Activated T-helper 2 cell treated with anti-CD3 and anti-CD28 coated beads, Interferon-gamma antibody, Interleukin-2, Interleukin-4, amounts not matched to agents 10 μg/mL and 5 μg/mL and 100 μg/mL, durations not matched to agents 14 hours and 24 hours and 36 hours (primary cell): ENCODE data around the gene FRMD1. TPM values are rescaled to one million over a fixed set of nuclear protein-coding genes. Genes with fewer than 3 reads are reported as not detected.

ENCODE experiments used
- DNase-seq: peaks from one replicate; pipeline ENCODE4 v3.0.0; 2021; ENCODE audit warnings: low spot score
- H3K27ac Mint-ChIP-seq: one replicate; pipeline ENCODE4 v1.8.0; 2021; ENCODE audit warnings: mixed read lengths
- H3K27me3 Mint-ChIP-seq: one replicate; pipeline ENCODE4 v1.8.0; 2021; ENCODE audit warnings: low read depth, mixed read lengths
- H3K36me3 Mint-ChIP-seq: one replicate; pipeline ENCODE4 v1.8.0; 2021; ENCODE audit warnings: low read depth, mixed read lengths
- H3K4me1 Mint-ChIP-seq: one replicate; pipeline ENCODE4 v1.8.0; 2021; ENCODE audit warnings: low read depth, mixed read lengths
- H3K4me3 Mint-ChIP-seq: one replicate; pipeline ENCODE4 v1.8.0; 2021; ENCODE audit warnings: low read depth, mild to moderate bottlenecking, moderate library complexity, mixed read lengths
- H3K9me3 Mint-ChIP-seq: one replicate; pipeline ENCODE4 v1.8.0; 2021; ENCODE audit warnings: mixed read lengths
- intact Hi-C: fragments of 100-400 bp; cut with micrococcal nuclease; formaldehyde crosslinking; loops from one replicate; pipeline ENCODE4 v1.15.1; 2023
- total RNA-seq: library from RNA; stranded (reverse); gene quantifications from 2 replicates; pipeline ENCODE4 v1.2.3, GENCODE V29; 2022

FRMD1 gene
- total RNA-seq, 1 donor from 2014 or later, result not detected

DNA sequence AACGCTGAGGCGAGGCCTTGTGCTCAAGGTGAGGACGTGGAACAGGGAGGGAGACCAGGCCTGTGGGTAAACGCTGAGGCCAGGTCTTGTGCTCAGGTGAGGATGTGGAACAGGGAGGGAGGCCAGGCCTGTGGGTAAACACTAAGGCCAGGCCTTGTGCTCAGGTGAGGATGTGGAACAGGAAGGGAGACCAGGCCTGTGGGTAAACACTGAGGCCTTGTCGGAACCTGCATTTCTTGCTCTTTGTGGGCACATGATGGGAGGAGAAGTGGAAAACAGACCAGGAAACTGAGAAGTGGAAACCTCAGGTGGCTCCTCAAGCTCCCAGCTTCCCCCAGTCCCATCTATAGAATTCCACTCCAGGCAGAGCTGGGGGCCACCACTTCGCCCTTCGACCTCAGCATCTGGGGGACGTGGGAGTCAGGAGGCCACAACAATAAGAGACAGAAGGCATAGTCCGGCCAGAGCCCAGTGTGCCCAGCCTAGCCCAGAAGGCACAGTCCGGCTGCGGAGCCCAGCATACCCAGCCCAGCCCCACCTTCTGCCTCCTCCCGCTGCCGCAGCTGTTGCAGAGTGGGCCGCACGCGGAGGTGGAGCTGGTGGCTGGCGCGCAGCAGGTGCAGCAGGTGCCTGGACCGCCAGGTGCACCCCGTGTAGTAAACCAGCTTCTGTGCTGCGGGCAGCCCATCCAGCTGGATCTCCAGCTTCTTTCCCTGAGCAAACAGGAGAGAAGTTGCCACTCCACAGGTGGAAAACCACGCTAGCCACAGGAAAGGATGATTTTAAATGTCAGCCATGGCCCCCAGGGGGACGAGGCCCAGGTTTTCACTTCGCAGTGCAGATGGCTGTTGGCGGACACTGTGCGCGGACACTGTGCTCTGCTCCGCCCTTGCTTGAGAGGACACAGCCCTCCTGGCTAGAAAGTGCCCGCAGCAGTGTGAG, 17.5 kb downstream of the FRMD1 start:
- intact Hi-C loops, result no loop called here
- DNase-seq, result no peak
- H3K27ac Mint-ChIP-seq, result no peak overlapping the region
- no peaks in the 10 kb centered on the region for H3K4me1 Mint-ChIP-seq
- H3K36me3 Mint-ChIP-seq, result no peaks in the 10 kb centered on the region
- H3K9me3 Mint-ChIP-seq, result no peaks in the 10 kb centered on the region
- H3K27me3 Mint-ChIP-seq, result no peaks in the 10 kb centered on the region
- H3K4me3 Mint-ChIP-seq, result no peak overlapping the region

DNA sequence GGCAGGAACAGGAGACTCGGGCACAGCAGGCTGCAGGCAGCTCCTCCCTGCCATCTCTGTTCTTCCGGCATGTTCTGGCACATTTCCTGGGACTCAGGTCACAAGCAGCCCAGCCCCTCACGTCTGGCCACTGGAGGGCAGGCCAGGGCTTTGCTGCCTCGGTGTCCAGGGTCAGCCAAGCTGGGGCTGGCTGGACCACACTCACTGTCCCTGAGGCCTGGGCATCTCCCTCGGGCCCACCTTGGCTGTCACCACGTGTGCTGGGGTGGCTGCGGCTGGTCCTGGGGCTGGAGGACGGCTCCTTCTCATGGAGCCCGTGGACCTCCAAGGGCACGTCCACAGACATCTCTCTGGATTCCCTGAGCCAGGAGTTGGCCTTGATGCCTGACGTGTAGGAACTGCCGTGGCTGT, 18.5 kb downstream of the FRMD1 start:
- Mint-ChIP-seq H3K27me3 (no peaks in the 10 kb centered on the region), H3K36me3 (no peaks in the 10 kb centered on the region), H3K4me3 (no peak overlapping the region), H3K27ac (no peak overlapping the region), H3K4me1 (no peaks in the 10 kb centered on the region), H3K9me3 (no peaks in the 10 kb centered on the region)
- DNase-seq, result no peak
- intact Hi-C loops, result no loop called here

DNA sequence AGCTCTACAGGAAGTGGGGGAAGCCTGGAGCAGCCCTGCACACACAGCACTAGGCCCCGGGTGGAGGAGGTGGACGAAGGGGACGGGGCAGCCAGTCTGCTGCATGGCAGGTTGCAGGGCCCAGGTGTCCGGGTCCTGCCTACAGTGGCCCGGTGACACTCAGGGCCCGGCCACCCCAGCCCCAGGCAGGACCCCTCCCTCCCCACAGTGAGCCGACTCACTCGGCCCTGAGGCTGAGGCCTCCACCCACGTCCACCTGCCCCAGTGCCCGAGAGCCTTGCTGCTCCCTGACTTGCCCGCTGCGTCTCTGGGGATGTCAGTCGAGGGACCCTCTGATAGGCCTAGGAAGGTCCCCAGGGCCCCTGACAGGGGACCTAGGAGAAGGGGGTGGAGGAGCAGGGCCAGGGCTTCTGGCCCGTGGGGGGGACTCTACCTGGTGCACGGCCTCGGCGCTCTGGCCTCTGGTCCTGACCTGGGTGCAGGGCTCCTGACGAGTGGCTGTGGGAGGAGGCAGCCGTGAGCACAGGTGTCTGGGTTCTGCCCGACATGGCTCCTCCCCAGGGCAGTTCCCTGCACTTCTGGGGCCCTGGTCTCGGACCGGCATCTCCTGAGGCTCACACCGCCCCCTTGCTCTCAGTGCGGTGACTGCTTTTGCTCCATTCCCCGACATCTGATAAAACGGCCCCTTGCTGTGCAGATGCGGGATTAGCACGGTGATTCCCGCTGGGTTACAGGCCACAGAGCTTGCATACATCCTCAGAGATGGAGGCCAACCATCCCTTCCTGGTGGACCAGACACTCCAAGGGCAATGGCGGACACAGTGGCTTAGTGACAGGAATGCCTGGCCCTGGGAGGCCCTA, 20.1 kb downstream of the FRMD1 start:
- H3K4me1 Mint-ChIP-seq, result no peaks in the 10 kb centered on the region
- no peak overlapping the region for H3K4me3 Mint-ChIP-seq
- DNase-seq, result no peak
- intact Hi-C loops, result no loop called here
- no peaks in the 10 kb centered on the region for H3K9me3 Mint-ChIP-seq
- no peaks in the 10 kb centered on the region for H3K27me3 Mint-ChIP-seq
- no peak overlapping the region for H3K27ac Mint-ChIP-seq
- no peaks in the 10 kb centered on the region for H3K36me3 Mint-ChIP-seq

DNA sequence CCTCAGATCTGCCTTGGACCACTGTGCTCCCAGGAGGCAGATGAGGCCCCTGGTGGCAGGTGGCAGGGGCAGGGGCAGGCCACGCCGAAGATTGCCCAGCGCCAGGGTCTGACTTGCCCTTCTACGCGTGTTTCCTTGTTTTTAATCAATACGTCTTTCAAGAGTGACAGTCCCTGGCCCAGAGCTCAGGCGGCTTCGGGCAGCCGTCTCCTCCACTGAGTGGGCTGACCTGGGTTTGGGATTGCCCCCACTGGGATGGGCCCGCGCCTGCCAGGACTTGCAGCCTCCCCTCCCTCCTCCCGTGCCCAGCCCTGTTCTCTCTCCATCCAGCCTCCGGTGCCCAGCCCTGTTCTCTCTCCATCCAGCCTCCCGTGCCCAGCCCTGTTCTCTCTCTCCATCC, 21.2 kb downstream of the FRMD1 start:
- intact Hi-C loops, result no loop called here
- no peak overlapping the region for H3K27ac Mint-ChIP-seq
- H3K9me3 Mint-ChIP-seq, result no peaks in the 10 kb centered on the region
- H3K27me3 Mint-ChIP-seq, result no peaks in the 10 kb centered on the region
- H3K36me3 Mint-ChIP-seq, result no peaks in the 10 kb centered on the region
- H3K4me3 Mint-ChIP-seq, result no peak overlapping the region
- H3K4me1 Mint-ChIP-seq, result no peaks in the 10 kb centered on the region
- no peak for DNase-seq

DNA sequence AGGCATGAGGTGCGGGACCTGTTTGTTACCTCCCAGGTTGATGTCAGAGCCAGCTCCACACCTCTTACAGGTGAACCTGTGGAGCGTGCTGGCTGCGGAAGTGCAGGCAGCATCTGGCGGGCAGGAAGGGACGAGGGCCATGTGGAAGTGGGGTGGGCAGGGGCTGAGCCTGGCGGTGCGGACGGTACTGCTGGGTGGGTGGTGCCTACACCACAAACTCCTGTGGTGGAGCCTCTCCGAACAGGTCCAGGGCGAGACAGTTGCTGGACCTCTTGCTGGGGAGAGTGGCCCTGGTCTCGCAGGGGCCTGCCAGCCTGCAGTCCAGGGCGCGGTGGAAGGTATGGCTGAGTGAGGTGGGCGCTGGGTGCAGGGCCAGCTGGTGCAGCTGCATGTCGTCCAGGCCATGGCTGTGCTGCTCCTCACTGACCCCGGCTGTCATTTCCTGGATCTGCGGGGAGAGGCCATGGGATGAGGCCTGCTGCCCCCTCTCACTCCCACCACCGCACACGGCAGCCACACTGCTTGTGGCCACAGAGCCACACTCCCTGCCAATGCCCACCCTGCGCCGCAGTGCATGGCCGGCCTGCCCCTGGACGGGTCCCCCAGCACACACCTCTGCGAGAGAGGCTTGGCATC, 22.0 kb downstream of the FRMD1 start:
- no peaks in the 10 kb centered on the region for H3K36me3 Mint-ChIP-seq

DNA sequence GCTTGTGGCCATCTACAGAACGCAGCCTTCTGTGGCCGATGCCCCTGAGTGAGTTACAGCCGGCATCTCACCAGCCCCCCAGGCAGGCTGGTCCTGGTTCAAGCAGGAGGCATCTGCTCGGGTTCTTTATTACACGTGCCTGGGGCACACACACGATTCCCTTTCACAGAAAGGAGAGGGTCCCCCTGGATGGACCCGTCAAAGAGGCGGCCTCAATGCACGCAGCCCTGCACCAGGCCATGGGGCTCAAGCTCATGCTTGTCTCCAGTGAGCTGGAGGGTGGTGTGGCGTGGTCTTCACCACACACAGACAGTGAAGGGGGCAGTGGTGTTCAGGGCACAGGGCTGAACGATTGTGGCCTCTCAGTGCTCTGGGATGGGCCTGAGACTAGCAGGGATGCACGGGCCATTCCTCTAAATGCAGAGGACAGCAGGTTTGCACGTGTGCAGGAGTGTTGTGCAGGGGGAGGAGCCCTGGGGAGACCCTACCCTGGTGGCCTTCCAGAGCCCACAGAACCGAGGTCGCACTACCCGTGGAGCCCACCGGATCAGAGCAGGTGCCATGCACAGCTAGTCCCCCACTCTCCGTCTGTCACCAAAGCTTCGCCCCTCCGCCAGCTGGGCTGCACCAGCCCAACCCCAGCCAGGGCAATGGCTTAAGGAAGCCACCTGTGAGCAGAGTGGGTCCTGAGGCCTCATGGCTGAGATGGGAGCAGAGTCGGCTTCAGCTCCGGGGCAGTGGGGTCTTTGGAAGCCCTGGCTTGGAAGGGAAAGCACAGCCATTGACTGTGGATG, 23.1 kb downstream of the FRMD1 start:
- H3K4me3 Mint-ChIP-seq, result no peak overlapping the region
- H3K9me3 Mint-ChIP-seq, result no peaks in the 10 kb centered on the region
- H3K27ac Mint-ChIP-seq, result no peak overlapping the region
- no peaks in the 10 kb centered on the region for H3K36me3 Mint-ChIP-seq
- no peak for DNase-seq
- H3K27me3 Mint-ChIP-seq, result no peaks in the 10 kb centered on the region
- H3K4me1 Mint-ChIP-seq, result no peaks in the 10 kb centered on the region
- intact Hi-C loops, result no loop called here

More for the DNA sequence above, 22.0 kb downstream of the FRMD1 start:
- no peak overlapping the region for H3K27ac Mint-ChIP-seq
- no peak overlapping the region for H3K4me3 Mint-ChIP-seq
- intact Hi-C loops, result no loop called here
- no peaks in the 10 kb centered on the region for H3K9me3 Mint-ChIP-seq
- H3K4me1 Mint-ChIP-seq, result no peaks in the 10 kb centered on the region
- no peaks in the 10 kb centered on the region for H3K27me3 Mint-ChIP-seq
- DNase-seq, result no peak

DNA sequence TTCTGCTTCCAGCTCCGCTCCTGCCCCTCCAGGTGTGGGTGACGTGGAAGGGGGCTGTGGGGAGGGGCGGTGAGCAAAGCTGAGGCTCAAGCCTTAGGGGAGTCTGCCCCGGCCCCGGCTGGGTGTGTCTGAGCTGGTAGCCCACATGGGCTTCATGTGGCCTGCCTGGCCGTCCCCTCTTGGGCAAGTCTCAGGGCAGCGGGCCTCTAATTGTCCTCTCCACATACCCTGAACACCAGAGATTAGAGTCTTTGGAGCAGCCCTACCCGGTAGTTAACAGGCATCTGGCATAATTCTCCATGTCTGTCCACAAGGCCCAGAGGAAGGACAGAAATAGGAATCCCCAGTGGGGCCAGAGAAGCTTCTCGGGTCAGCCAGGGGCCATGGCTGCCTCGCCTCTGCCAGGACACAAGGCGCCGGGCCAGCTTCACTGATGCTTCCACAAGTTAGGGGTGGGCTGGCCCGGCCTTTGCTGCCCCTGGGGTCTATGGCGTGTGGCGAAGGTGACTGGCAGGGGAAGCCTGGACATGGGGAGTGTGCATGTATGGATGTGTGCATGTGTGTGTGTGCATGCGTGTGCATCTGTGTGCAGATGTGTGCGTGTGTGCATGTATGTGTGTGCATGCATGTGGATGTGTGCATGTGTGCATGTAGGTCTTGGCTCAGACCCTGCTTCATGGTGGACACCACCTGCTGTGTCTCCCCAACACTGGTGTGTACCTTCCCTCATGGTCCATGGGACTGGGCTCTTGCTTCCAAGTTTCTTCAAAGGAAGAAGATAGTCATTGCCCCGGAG, 24.0 kb downstream of the FRMD1 start:
- Mint-ChIP-seq H3K4me3 (no peak overlapping the region), H3K4me1 (no peaks in the 10 kb centered on the region), H3K36me3 (no peaks in the 10 kb centered on the region), H3K27ac (no peak overlapping the region), H3K27me3 (no peaks in the 10 kb centered on the region), H3K9me3 (no peaks in the 10 kb centered on the region)
- intact Hi-C loops, result no loop called here
- DNase-seq, result no peak

DNA sequence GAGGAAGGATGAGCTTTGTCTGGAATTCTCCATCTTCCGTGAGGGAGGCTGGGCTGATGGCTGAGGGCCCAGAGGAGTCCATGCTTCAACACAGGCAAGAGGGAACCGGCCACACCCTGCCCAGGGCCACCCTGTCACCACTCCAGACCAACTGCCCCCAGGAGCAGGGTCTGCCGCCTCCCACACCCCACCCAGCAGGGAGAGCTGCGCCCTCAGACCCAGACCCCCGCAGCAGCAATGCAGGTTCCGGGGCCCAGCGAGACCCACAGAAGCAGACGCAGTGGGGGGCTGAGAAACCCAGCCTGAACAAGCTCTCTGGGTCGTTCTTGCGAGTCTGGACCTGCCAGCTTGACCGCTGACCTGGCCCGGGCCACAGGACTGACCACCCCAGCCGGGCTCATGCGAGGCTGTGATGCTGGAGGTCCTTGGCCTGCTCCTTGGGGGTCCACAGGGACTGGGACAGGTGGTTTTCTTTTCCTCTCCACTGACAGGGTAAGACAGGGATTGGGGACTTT, 25.0 kb downstream of the FRMD1 start:
- Mint-ChIP-seq H3K9me3 (no peaks in the 10 kb centered on the region), H3K27me3 (no peaks in the 10 kb centered on the region), H3K36me3 (no peaks in the 10 kb centered on the region), H3K4me1 (no peaks in the 10 kb centered on the region), H3K27ac (no peak overlapping the region), H3K4me3 (no peak overlapping the region)
- intact Hi-C loops, result no loop called here
- DNase-seq, result no peak

DNA sequence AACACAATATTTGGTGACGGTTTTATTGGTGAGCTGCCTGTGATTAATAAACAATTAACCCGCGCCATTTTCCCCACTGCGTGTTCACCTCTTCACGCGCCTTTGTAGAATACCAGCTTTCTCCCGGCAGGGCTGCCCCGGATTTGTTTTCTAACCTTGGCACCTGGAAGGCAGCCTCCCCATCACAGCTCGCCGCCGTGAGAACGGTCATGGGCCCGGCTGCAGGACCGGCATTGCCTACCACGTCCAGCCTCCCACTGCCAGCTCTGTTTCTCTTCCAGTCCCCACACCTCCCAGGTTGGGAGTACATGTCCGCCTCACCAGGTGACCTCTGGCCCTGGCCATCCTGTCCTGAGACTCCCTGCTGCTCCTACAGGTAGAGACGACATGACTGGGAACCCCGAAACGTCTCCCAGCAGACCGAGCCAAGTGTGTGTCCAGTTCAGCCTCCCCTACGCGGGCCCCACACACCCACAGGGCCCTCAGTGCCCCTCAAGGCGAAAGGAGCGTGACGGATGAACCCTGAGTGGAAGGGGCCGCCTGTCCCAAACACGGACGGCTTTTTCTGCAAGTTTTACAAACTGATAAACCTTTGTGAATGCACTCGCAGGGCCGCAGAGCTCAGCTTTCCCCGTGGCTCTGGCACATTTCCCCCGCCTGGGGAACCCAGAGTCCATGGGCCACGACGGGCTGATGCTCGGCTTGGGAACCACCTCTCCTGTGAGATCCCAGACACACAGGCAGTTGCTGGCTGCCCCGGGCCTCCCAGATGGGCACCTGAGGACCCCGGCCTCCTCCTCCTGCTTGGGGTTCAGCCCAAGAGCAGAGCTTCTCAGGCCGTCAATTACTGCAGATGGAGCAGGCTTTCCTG, 25.7 kb downstream of the FRMD1 start:
- no peak for DNase-seq
- Mint-ChIP-seq H3K36me3 (no peaks in the 10 kb centered on the region), H3K27me3 (no peaks in the 10 kb centered on the region), H3K27ac (no peak overlapping the region), H3K4me1 (no peaks in the 10 kb centered on the region), H3K9me3 (no peaks in the 10 kb centered on the region), H3K4me3 (no peak overlapping the region)
- intact Hi-C loops, result no loop called here

DNA sequence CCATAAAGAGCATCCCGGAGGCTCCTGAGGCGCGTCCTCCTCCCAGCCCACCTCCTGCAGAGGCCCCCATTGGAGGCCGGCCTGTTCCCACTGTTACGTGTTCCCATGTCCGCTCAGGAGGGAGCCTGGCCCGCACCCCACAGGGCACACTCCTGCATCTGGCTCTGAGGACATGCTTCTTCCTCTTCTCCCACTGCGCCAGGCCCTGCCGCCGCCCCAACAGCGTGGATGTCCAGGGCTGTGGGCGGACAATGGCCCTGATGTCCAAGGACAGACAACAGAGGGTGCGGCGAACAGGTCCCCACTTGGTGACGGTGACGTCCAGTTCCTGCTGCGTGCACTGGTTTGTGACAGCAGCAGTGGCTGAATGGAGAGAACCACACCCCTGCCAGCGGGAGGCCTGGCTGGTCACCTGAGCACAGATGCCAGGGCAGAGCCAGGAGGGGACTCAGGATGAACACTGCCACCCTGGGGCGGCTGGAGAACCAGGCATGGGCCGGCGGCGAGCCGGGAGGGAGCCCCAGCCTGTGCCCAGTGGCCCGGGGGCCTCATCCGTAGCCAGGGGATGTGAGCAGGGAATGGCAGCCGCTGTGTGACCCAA, 26.6 kb downstream of the FRMD1 start:
- no peak for DNase-seq
- H3K36me3 Mint-ChIP-seq, result no peaks in the 10 kb centered on the region
- no peak overlapping the region for H3K27ac Mint-ChIP-seq
- H3K4me1 Mint-ChIP-seq, result no peaks in the 10 kb centered on the region
- H3K4me3 Mint-ChIP-seq, result no peak overlapping the region
- no peaks in the 10 kb centered on the region for H3K27me3 Mint-ChIP-seq
- intact Hi-C loops, result no loop called here
- no peaks in the 10 kb centered on the region for H3K9me3 Mint-ChIP-seq

DNA sequence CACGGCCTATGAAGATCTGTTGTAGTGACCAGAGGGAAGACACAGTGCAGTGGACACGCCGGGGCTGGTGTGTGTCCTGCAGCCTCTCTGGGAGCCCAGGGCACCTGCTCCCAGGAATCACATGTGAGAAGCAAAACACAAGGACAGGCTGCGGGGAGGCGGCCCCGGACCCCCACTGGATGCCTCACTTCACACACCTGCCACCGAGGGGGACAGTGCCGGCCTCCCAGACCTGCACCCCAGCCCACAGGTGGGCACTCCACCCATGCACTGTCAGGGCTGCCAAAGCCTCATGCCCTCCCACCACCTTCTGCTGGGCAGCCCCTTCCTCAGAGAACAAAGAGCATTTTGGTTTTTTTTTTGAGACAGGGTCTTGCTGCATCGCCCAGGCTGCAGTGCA, 27.4 kb downstream of the FRMD1 start:
- H3K27me3 Mint-ChIP-seq, result no peaks in the 10 kb centered on the region
- no peaks in the 10 kb centered on the region for H3K36me3 Mint-ChIP-seq
- no peak overlapping the region for H3K4me3 Mint-ChIP-seq
- no peaks in the 10 kb centered on the region for H3K4me1 Mint-ChIP-seq
- intact Hi-C loops, result no loop called here
- H3K27ac Mint-ChIP-seq, result no peak overlapping the region
- H3K9me3 Mint-ChIP-seq, result no peaks in the 10 kb centered on the region
- DNase-seq, result no peak
